OCI-LY7 (cell line): ENCODE data around the gene C3orf20. TPM values are rescaled to one million over a fixed set of nuclear protein-coding genes. Genes with fewer than 3 reads are reported as not detected.

Experiments used
- BruUV-seq: library from RNA; stranded (reverse); fragments of 400-500 nt; replicated peaks from 2 replicates; lab custom pipeline; 2021; lab: Mats Ljungman, UMichigan
- CTCF ChIA-PET: fragments of 300-600 bp; sonication (Branson Sonifier 250); formaldehyde crosslinking; loops from one replicate; lab custom pipeline; 2022; ENCODE audit warnings: antibody characterized with exemption; ENCODE audit not compliant: unreplicated experiment; lab: Charles Lee
- POLR2A ChIA-PET: fragments of 300-600 bp; sonication (Branson Sonifier 250); formaldehyde crosslinking; loops from one replicate; lab custom pipeline; 2022; ENCODE audit warnings: antibody characterized with exemption; lab: Charles Lee
- DNase-seq: peaks from one replicate; pipeline ENCODE4 v3.0.0-alpha.2; 2015; ENCODE audit warnings: low spot score
- H2AFZ ChIP-seq: fragments of 200-600 bp; sonication (generic), shearing (Covaris generic); 2 replicates; pipeline ENCODE4 v1.6.1; 2014; ENCODE audit warnings: mild to moderate bottlenecking, antibody characterized with exemption, low read length, moderate library complexity
- H3K27ac ChIP-seq: fragments of 200-600 bp; sonication (generic); 2 replicates; pipeline ENCODE4 v1.5.1; 2014; ENCODE audit warnings: mixed run types, low read depth, mild to moderate bottlenecking, moderate library complexity, low read length, inconsistent platforms; ENCODE audit not compliant: poor library complexity, severe bottlenecking
- H3K36me3 ChIP-seq: fragments of 200-600 bp; sonication (generic); 2 replicates; pipeline ENCODE4 v1.6.1; 2014; ENCODE audit warnings: mild to moderate bottlenecking, antibody characterized with exemption, low read length, moderate library complexity, mixed read lengths; ENCODE audit not compliant: insufficient read depth
- H3K4me1 ChIP-seq: fragments of 200-600 bp; sonication (generic); 2 replicates; pipeline ENCODE4 v1.5.1; 2014; ENCODE audit warnings: mild to moderate bottlenecking, low read length; ENCODE audit not compliant: insufficient read depth, poor library complexity, severe bottlenecking
- H3K4me2 ChIP-seq: fragments of 200-600 bp; sonication (generic); 2 replicates; pipeline ENCODE4 v1.6.1; 2014; ENCODE audit warnings: mild to moderate bottlenecking, low read length
- H3K4me3 ChIP-seq: fragments of 200-600 bp; sonication (generic); 2 replicates; pipeline ENCODE4 v1.5.1; 2014; ENCODE audit warnings: mild to moderate bottlenecking, low read depth, low read length; ENCODE audit not compliant: poor library complexity, severe bottlenecking
- H3K79me2 ChIP-seq: fragments of 200-600 bp; sonication (generic); 2 replicates; pipeline ENCODE4 v1.6.1; 2016; ENCODE audit warnings: low read depth, mild to moderate bottlenecking, low read length, moderate library complexity, mixed read lengths; ENCODE audit not compliant: insufficient read depth
- H3K9me2 ChIP-seq: fragments of 200-600 bp; sonication (generic); 2 replicates; pipeline ENCODE4 v1.6.1; 2016; ENCODE audit warnings: mild to moderate bottlenecking, low read length, mixed read lengths; ENCODE audit not compliant: insufficient read depth
- H3K9me3 ChIP-seq: fragments of 200-600 bp; sonication (generic); 2 replicates; pipeline ENCODE4 v1.6.1; 2014; ENCODE audit warnings: mild to moderate bottlenecking, mixed run types, low read length, mixed read lengths
- H4K20me1 ChIP-seq: fragments of 200-600 bp; sonication (generic); 2 replicates; pipeline ENCODE4 v1.6.1; 2014; ENCODE audit warnings: mild to moderate bottlenecking, antibody characterized with exemption, low read length, moderate library complexity, mixed read lengths; ENCODE audit not compliant: insufficient read depth
- EZH2phosphoT487 ChIP-seq: fragments of 200-600 bp; sonication (generic); IDR thresholded peaks from 2 replicates; pipeline ENCODE4 v1.6.1; 2018; ENCODE audit warnings: low read depth, borderline replicate concordance, mild to moderate bottlenecking, mixed run types, antibody characterized with exemption, low read length, moderate library complexity, mixed read lengths
- intact Hi-C: fragments of 100-400 bp; cut with micrococcal nuclease; formaldehyde crosslinking; loops from one replicate; pipeline ENCODE4 v1.10.0; 2022; ENCODE audit not compliant: unreplicated experiment
- total RNA-seq, 2 experiments: library from RNA; depleted of rRNA in 1 of 2; stranded (reverse); fragments of >200 nt in 1 of 2; shearing (Covaris generic) in 1 of 2; gene quantifications; 2 replicates each; pipeline ENCODE4 v1.2.3, GENCODE V29; 2014 to 2022
- TF ChIP-seq, protein P1 (sequence below): fragments of 200-600 bp; sonication (generic); conservative IDR thresholded peaks from 2 replicates; pipeline ENCODE4 v1.5.1; 2014; ENCODE audit warnings: mild to moderate bottlenecking, antibody characterized with exemption, low read length, moderate library complexity, mixed read lengths

The C3orf20 gene
- total RNA-seq, 2 experiments from 2014 or later, result 2.2 to 2.7 TPM

GRCh38 chr3:14636496-14637087 lies 38.3 kb upstream of the C3orf20 start:
- Histone ChIP-seq H3K27ac (no peak overlapping the region), H3K4me1 (no peaks in the 10 kb centered on the region), H3K36me3 (no peaks in the 10 kb centered on the region), H3K9me3 (no peaks in the 10 kb centered on the region), H4K20me1 (no peaks in the 10 kb centered on the region), H3K4me3 (no peak overlapping the region), H3K79me2 (no peaks in the 10 kb centered on the region), H2AFZ (no peak overlapping the region), H3K4me2 (no peak overlapping the region), H3K9me2 (no peaks in the 10 kb centered on the region)
- ChIA-PET POLR2A (interaction anchor here (1.2 kb wide), 1 partner anchor 15 kb away, joined by 3 read pairs; the partner anchor contains the start of gene CCDC174), CTCF (no interaction called here)
- intact Hi-C loops, result no loop called here
- TF ChIP-seq, protein P1, sequence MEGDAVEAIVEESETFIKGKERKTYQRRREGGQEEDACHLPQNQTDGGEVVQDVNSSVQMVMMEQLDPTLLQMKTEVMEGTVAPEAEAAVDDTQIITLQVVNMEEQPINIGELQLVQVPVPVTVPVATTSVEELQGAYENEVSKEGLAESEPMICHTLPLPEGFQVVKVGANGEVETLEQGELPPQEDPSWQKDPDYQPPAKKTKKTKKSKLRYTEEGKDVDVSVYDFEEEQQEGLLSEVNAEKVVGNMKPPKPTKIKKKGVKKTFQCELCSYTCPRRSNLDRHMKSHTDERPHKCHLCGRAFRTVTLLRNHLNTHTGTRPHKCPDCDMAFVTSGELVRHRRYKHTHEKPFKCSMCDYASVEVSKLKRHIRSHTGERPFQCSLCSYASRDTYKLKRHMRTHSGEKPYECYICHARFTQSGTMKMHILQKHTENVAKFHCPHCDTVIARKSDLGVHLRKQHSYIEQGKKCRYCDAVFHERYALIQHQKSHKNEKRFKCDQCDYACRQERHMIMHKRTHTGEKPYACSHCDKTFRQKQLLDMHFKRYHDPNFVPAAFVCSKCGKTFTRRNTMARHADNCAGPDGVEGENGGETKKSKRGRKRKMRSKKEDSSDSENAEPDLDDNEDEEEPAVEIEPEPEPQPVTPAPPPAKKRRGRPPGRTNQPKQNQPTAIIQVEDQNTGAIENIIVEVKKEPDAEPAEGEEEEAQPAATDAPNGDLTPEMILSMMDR, result no peak
- TF ChIP-seq EZH2phosphoT487, result no peak
- no TSS peak for BruUV-seq
- no peak for DNase-seq

DNA sequence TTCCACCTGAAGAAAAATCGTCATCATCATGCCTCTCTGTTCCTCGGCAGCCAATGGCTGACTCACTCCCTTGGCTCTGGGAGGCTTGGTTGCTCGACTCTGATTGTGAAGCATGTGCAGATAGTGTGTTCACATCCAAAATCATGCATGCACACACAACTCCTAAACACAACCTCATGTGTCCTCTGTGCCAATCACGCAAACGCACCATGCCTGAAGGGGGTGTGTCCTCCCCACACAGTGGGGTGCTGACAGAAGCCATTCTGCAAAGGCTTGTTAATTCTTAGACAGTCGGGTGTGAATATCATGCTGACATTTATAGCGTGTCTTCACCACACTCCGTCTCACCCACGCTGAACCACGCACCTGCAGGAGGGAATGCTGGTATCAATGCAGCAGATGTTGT lies 34.8 kb upstream of the C3orf20 start:
- H3K4me2 ChIP-seq, result no peak overlapping the region
- BruUV-seq, result no TSS peak

GRCh38 chr3:14640734-14641133 lies 34.2 kb upstream of the C3orf20 start:
- Histone ChIP-seq H3K4me1 (no peaks in the 10 kb centered on the region), H3K36me3 (no peaks in the 10 kb centered on the region), H3K9me3 (no peaks in the 10 kb centered on the region), H3K27ac (no peak overlapping the region), H4K20me1 (no peaks in the 10 kb centered on the region), H3K9me2 (no peaks in the 10 kb centered on the region), H3K79me2 (no peaks in the 10 kb centered on the region), H3K4me3 (no peak overlapping the region), H3K4me2 (no peak overlapping the region), H2AFZ (no peak overlapping the region)
- DNase-seq, result no peak
- ChIA-PET CTCF (no interaction called here), POLR2A (interaction anchor here (0.6 to 1.8 kb wide), 3 partner anchors 10 to 581 kb away, joined by 3 to 6 read pairs (median 6); partner anchors contain the start of gene CCDC174)
- no peak for TF ChIP-seq EZH2phosphoT487
- TF ChIP-seq, protein P1, result no peak
- BruUV-seq, result no TSS peak
- intact Hi-C loops, result no loop called here

More for the DNA sequence above, 34.8 kb upstream of the C3orf20 start:
- Histone ChIP-seq H3K36me3 (no peaks in the 10 kb centered on the region), H3K27ac (no peak overlapping the region), H4K20me1 (no peaks in the 10 kb centered on the region), H3K4me3 (no peak overlapping the region), H3K9me3 (no peaks in the 10 kb centered on the region), H2AFZ (no peak overlapping the region), H3K79me2 (no peaks in the 10 kb centered on the region), H3K9me2 (no peaks in the 10 kb centered on the region), H3K4me1 (no peaks in the 10 kb centered on the region)
- no peak for DNase-seq
- CTCF ChIA-PET, result no interaction called here
- no peak for TF ChIP-seq EZH2phosphoT487
- TF ChIP-seq, protein P1, result no peak
- POLR2A ChIA-PET, result interaction anchor here (0.8 kb wide), 1 partner anchor 17 kb away, joined by 3 read pairs; no protein-coding TSS in a partner anchor
- intact Hi-C loops, result no loop called here
